Liver (tissue), 3 donors: ENCODE data around the gene CPZ.

Experiments used
- ATF3 ChIP-seq: IDR thresholded peaks from 2 replicates; pipeline ENCODE4 v1.6.1; 2016; ENCODE audit warnings: antibody characterized with exemption
- CTCF ChIP-seq: fragments of 150-350 bp; IDR thresholded peaks from 2 replicates; pipeline ENCODE4 v1.5.1; 2017; ENCODE audit warnings: improper control_type of control experiment, low read depth, low read length; ENCODE audit not compliant: missing input control
- FOXA1 ChIP-seq: IDR thresholded peaks from 2 replicates; pipeline ENCODE4 v1.6.1; 2016; ENCODE audit warnings: antibody characterized with exemption
- GABPA ChIP-seq, 2 donors: IDR thresholded peaks in 1 of 2; conservative IDR thresholded peaks in 1 of 2; 2 replicates each; pipeline ENCODE4 v1.6.1; 2016; ENCODE audit warnings: antibody characterized with exemption in 2 of 2, mild to moderate bottlenecking in 1 of 2, moderate library complexity in 1 of 2
- RXRA ChIP-seq, 2 donors: IDR thresholded peaks; 2 replicates each; pipeline ENCODE4 v1.6.1; 2017 to 2018; ENCODE audit warnings: antibody characterized with exemption in 2 of 2, mild to moderate bottlenecking in 1 of 2
- donor health status: healthy.
- donor health status: healthy.

DNA sequence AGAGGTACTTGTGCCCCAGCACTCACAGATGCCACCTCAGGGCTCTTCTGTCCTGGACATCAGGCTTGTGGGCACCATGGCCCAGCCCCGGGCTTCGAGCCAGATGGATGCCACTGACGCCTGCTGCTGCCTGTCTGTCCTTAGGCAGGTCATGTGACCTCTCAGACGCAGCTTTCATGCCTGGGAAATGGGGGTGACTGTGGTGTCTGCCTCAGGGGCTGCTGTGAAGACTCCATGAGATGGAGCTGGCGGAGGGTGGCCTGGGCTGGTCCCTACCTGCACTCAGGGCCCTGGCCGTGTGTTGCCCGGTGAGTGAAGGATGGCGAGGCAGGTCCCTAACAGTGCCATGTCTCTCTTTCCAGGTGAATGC is 6.5 kb downstream of the CPZ start:
- TF ChIP-seq CTCF (no peak), ATF3 (no peak), RXRA (IDR thresholded peaks at IDR 0.05) (no peak), GABPA (IDR thresholded peaks at IDR 0.05 in 1 of 2, conservative IDR thresholded peaks at IDR 0.05 in 1 of 2) (no peak), FOXA1 (no peak)
